Renal cortex interstitium (tissue), 11 donors: ENCODE measurements around the gene LRIF1. TPM values are rescaled to one million over a fixed set of nuclear protein-coding genes. Genes with fewer than 3 reads are reported as not detected.
"Not testable (repeated sequence)": the region's sequence is repeated elsewhere in the genome, so short reads cannot be mapped to it uniquely, and the experiment has no call there.

ENCODE experiments used
- DNase-seq, 11 donors: peaks; one replicate each; pipeline ENCODE4 v3.0.0-alpha.2; 2013; ENCODE audit warnings: low read depth in 9 of 11, low spot score in 4 of 11; ENCODE audit errors: extremely low read depth in 1 of 11
- polyA plus RNA-seq, 3 donors: library from polyadenylated mRNA; unstranded; fragments of 120-200 nt; gene quantifications; one replicate each; pipeline ENCODE4 v1.2.1, GENCODE V29; 2013; ENCODE audit not compliant: insufficient read length in 3 of 3

LRIF1 gene
- polyA plus RNA-seq, 3 donors, result 13.6 to 17.6 (median 14.9) TPM

GRCh38 chr1:110960777-110961420 is 2.8 kb downstream of the LRIF1 start:
- DNase-seq, result no peak

DNA sequence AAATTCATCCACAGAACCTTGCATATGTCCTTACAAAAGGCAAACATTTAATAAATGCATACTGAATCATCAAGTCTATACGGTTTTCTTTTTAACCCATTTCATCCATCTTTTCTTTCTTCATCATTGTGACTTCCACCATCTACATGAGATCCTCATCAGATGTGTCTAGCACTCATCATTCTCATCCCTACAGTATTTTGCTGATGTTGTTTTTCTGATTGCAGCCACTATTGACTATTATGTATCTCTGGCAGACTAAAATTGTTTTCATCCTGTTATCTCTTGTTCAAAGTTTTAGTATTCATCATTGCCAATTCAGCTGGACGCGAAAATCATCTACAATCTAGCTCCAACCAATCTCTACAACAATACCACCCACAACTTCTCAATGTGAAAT is 5.9 kb downstream of the LRIF1 start:
- DNase-seq, result no peak

- DNase-seq, result no peak
Measured at GRCh38 chr1:110956586-110956985, 7.1 kb downstream of the LRIF1 start.

DNA sequence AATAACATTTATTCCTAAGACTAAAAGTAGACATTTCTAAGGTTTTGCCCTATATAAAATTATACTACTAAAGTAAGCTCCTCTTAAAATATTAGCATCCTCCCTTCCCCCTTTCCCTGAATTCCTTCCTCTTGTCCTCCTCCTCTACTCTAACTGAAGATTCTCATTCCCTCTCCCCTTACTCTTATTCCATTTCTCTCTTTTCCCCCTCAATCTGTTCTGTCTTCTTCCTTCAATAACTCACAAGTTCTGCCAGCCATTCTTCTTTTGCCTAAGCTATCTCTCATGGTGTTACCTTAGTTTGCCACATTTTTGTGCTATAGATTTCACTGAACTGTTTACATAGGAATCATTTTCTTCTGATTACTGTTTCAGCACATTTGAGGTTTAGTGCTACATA is 10.7 kb downstream of the LRIF1 start:
- no peak for DNase-seq

- DNase-seq, result no peak
Measured at GRCh38 chr1:110952031-110952430, 11.7 kb downstream of the LRIF1 start.

GRCh38 chr1:110951161-110951560 is 12.6 kb downstream of the LRIF1 start:
- DNase-seq, result no peak

DNA sequence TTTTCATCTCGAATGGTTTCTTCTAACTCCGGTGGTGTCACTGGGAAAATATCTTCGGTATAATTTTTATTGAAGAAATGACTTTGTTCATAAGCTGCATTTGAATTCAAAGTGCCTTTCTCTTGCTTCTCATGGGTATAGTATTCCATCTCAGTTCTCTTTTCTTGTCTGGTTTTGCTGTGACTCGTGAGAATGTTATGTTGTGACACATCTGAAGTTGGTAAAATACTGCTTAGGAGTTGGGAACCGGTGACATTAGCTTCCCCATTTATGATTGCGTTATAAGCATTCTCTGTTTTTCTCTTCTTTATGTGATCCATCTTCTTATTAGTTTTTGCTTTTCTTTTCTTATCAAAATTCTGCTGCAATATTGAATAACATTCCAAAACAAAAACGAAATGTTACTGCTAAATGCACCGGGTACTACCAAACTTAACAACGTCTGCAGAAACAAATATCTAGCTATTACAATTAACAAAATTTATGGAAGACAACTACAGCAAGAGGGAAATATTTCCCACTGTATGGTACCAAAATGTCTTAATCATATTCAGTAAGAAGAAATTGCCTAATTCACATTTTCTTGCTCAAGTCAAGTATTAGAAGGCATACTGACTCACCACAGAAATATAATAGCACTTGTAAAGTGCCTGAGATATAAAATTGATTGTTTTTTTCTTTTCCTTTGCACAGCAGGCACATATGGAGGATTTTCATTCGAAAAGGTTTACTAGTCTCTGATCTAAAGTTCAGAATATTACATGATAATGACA is 15.5 kb downstream of the LRIF1 start:
- no peak for DNase-seq

DNA sequence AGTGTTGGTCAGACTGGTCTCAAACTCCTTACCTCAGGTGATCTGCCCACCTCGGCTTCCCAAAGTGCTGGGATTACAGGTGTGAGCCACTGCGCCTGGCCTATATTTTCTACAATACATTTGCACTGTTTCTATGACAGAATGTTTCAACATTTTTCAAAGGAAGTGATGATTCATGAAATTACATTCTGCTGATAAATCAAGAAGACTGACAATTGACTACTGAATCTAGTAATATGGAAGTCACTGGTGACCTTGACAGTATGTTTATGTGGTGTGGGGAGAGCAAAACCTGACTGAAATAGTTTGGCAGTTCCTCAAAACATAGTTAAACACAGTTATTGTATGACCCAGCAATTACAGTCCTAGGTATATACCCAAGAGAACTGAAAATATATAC is 18.1 kb downstream of the LRIF1 start:
- no peak for DNase-seq

GRCh38 chr1:110944806-110945205 is 18.9 kb downstream of the LRIF1 start:
- no peak for DNase-seq

GRCh38 chr1:110936567-110936966 is 27.2 kb downstream of the LRIF1 start:
- DNase-seq, result no peak

- DNase-seq, result not testable (repeated sequence)
Measured at GRCh38 chr1:110931097-110931496, 32.6 kb downstream of the LRIF1 start.

- no peak for DNase-seq
Measured at GRCh38 chr1:110928904-110929303, 34.8 kb downstream of the LRIF1 start.

- no peak for DNase-seq
Measured at GRCh38 chr1:110928191-110928590, 35.5 kb downstream of the LRIF1 start.

DNA sequence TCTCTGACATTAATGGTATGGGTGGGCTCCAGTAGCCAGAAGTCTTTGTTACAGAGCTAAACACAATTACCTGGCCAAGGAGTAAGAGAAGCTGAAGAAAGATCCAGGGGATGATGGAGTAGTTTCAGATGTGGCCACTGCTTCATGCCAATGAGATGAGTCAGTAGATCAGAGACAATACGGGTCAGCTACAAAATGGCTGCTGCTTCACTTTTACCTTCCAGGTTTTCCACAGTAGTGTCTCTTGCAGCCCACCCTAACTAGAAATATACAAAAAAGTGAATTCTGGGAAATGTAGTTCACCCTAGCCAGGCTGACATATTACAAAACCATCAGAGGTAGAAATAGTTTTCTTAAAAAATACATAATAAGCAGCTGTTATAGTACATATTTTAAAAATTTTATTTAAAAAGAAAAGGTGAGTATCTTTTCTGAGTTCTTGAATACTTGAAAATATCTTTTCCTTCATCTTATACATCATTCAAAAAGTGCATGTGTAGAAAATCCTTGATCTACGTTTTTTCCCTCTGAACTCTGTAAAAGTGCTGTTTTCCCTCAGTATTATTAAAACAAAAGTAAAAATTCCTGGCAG is 36.1 kb downstream of the LRIF1 start:
- DNase-seq, result no peak

GRCh38 chr1:110921953-110922352 is 41.8 kb downstream of the LRIF1 start:
- DNase-seq, result no peak

DNA sequence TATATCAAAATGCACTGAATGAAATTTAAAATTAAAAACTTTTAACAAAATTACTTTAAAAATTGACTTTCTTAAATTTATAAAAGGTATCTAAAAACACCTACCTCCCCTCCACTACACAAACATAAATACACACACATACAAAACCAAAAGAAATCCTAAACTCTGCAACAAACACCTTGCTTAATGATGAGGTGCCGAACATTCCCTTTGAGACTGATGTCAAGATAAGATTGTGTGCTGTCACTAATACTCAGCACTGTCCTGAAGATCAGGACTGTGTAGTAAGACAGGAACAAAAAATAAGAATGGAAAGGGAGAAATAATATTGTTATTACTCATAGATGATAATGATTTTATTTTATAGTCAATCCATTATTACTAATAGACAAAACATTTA is 45.7 kb downstream of the LRIF1 start:
- DNase-seq, result no peak

DNA sequence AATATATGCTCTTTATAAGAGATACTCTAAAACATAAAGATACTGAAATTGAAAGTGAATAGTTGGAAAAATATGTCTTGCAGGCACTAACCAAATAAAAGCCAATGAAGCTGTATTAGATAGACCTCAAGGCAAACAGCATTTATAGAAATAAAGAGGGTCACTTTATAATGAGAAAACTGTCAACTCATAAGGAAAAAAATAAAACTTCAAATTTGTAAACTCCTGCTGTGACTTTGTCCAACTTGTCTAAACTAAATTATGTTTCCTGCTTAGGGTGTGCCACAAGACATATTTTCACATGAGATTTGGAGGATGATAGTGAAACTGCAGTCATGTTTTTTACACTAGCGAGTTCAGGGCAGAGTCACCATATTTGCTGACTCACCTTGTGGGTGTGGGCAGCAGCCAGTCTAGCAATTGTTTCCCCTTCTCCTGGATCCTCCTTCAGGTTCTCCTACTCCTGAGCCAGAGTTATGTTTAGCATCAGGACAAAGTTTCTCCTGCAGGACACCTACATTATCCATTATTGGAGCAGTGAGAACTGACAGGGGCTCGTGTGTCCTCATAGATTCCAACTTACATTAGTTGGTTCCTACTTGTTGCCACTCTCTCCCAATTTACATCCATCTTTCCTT is 46.9 kb downstream of the LRIF1 start:
- no peak for DNase-seq

GRCh38 chr1:110916274-110916668 is 47.5 kb downstream of the LRIF1 start:
- no peak for DNase-seq

GRCh38 chr1:110915804-110916203 is 47.9 kb downstream of the LRIF1 start:
- DNase-seq, result no peak

- DNase-seq, result no peak
Measured at GRCh38 chr1:110914676-110915075, 49.0 kb downstream of the LRIF1 start.
